HG03139 (cell line): Measurements from ENCODE around the gene ETNPPL.

ENCODE experiments used
- ATAC-seq: cut with Tn5 transposase; IDR thresholded peaks from one replicate; pipeline ENCODE4 v1.9.1; 2021; ENCODE audit not compliant: unreplicated experiment

ETNPPL gene

DNA sequence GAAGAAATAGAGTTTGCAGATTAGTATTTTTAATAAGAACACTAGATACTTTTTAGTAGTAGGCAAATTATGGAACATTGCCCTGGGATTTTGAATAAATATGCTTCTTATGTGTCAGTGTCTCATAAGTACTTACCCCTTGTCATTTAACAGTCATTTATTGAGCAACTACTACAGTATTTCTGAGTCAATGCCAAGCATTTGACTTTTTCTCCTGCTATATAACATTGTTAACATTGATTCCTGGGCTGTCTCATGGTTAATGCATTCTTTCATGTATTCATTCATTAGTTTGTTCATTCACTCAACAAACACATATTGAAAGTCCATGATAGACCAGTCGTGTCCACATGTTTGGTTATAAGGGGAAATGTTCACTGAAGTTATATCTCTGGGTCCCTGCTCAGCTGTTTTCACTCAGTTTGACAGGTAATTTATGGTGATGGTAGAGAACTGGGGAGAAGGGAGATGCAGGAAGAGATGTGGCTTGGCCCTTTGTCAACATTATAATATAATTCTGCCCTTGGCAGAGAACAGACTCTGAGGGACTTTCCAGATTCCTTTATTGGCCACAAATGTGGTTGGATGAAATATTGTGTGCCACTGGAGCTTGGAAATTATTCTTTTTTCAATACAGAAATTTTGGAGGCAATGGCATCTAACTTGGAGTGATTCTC, 62.6 kb downstream of the ETNPPL start:
- ATAC-seq = no peak

DNA sequence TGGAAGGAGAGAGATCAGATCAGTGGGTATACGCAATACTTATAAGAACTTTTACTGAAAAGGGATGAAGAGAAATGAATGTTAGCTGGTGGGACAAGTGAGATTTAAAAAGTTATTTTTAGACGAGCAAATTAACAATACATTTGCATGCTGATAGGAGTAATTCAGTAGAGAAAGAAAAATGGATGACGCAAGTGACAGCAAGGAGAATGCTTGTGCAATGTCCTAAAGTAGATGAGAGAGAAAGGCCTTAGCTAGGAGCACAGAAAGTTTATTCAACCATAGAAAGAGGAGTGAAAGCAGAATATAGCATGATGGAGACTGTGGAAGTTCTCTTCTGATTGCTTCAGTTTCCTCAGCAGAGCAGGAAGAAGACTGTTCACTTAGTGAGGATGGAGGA, 66.7 kb downstream of the ETNPPL start:
- ATAC-seq = no peak

DNA sequence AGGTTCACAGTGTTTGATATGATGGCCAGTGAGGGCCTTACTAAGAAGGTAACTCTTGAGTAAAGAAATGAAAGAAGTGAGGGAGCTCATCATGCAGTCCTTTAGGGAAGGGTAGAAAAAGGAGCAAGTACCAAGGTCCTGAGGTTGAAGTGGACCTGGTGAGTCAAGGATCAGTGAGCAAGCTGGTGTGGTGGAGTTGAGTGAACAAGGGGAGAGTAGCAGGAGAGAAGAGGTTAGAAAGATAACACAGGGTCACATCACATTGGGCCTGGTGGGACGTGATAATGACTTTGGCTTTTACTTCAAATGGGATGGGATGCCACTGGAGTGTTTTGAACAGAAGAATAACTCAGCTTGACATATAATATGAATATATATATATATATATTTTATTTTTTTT, 67.8 kb downstream of the ETNPPL start:
- ATAC-seq = no peak

DNA sequence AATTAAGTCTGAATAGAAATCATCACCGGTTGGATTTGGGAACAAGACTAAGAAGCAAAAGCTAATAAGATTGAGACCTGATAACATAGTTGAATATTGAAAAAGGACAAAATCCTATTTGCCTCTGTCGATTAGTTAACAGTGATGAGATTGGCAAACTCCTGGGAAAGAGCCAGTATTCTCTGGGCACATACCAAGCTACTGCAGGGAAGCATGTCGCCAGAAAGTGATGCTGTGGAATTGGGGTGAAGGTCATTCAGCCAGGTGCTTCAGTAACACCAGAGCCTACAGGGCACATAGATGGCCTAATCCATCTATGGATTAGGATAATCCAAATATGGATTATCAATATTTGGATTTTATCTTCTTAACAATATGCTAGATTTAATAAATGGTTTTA, 68.4 kb downstream of the ETNPPL start:
- ATAC-seq = no peak

DNA sequence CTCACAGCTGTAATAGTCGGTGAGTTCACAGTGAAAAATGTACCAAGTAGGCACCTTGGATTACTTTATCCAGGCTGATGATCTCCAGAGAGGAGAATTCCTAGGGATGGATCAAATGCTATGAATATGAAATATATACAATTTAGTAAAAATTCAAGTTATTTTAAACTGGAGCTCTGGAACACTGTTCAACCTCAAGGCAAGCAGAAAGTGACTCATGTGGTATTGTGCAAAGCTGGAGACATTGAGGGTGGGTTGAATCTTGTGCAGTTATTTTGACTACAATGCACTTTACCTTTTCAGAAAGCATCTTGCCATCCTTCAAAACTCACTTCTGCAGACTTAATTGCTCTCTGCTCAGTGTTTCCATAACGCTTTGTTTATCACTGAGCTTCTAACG, 69.0 kb downstream of the ETNPPL start:
- no peak for ATAC-seq

DNA sequence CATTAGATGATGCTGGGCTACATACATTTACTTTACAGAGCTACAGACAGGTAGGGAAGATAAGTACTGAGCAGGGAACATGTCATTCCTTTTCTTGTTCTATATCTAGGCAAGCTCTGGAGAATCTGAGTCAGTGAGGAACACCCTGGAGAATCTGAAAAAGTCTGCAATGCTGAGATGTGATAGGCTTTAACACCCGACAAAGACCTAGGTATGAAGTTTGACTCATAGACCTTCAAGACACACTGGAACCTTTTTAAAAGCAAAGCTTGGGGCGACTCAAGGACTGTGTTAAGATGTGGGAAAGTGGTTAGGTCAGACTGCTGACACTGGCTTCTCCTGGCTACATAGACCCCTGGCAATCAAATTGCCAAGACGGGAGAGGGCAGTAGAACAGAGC, 69.6 kb downstream of the ETNPPL start:
- no peak for ATAC-seq
